GM21786 (cell line): ENCODE results near the gene MTO1.
"Not testable (repeated sequence)": the region's sequence is repeated elsewhere in the genome, so short reads cannot be mapped to it uniquely, and the experiment has no call there.

ENCODE experiments used
- ATAC-seq: cut with Tn5 transposase; IDR thresholded peaks from one replicate; pipeline ENCODE4 v1.9.1; 2021; ENCODE audit not compliant: unreplicated experiment

MTO1 gene

GRCh38 chr6:73503027-73503772 lies 41.7 kb downstream of the MTO1 start:
- ATAC-seq, result no peak

GRCh38 chr6:73504160-73504559 lies 42.6 kb downstream of the MTO1 start:
- no peak for ATAC-seq

DNA sequence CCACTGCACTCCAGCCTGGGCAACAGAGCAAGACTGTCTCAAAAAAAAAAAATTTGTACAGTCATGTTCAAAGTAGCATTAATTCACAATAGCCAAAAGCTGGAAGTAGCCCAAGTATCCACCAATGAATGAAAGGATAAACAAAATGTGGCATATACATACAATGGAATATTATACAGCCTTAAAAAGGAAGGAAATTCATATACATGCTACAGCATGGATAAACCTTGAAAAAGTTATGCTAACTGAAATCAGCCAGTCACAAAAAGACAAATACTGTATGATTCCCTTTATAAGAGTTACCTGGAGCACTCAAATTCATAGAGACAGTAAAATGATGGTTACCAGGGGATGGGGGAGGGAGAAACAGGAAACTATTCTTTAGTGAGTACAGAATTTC lies 43.6 kb downstream of the MTO1 start:
- no peak for ATAC-seq

DNA sequence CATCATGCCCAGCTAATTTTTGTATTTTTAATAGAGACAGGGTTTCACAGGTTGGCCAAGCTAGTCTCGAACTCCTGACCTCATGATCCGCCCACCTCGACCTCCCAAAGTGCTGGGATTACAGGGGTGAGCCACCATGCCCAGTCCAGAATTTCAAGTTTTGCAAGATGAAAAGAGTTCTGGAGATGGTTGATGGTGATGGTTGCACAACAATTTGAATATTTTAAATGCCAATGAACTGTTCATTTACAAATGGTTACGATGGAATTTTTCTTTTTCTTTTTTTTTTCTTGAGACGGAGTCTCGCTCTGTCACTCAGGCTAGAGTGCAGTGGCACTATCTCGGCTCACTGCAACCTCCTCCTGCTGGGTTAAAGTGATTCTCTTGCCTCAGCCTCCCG lies 44.2 kb downstream of the MTO1 start:
- ATAC-seq, result not testable (repeated sequence)

- no peak for ATAC-seq
Measured at GRCh38 chr6:73506246-73506645, 44.7 kb downstream of the MTO1 start.

DNA sequence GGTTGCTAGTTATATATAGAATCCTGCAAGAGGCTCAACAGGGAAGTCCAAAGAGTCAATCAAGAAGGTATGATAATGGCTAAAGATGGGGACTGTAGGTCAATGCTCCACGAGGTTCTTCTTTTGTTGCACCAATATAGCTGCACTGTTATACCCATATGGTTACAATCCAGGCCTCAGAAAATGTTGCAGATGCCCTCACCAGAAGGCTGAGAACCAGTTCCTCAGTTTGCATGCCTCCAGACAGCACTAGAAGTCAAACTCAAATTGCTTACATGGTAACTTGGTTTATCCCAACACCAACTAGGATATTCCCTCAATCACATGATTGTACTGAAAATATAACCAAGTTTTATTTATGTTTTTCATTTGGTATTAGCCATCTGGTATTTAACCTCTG lies 47.2 kb downstream of the MTO1 start:
- no peak for ATAC-seq

DNA sequence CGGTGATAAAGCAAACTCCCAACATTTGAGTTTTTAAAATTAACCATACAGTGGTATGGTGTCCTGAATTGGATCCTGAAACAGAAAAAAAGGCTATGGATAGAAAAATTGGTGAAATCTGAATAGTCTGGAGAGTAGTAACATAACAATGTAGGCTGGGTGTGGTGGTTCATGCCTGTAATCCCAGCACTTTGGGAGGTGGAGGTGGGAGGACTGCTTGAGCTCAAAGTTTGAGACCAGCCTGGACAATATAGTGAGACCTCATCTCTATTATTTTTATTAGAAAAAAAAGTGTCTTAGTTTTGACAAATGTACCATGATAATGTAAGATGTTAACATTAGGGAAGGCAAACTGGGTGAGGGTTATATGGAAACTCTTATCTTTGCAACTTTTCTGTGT lies 48.3 kb downstream of the MTO1 start:
- ATAC-seq, result no peak

DNA sequence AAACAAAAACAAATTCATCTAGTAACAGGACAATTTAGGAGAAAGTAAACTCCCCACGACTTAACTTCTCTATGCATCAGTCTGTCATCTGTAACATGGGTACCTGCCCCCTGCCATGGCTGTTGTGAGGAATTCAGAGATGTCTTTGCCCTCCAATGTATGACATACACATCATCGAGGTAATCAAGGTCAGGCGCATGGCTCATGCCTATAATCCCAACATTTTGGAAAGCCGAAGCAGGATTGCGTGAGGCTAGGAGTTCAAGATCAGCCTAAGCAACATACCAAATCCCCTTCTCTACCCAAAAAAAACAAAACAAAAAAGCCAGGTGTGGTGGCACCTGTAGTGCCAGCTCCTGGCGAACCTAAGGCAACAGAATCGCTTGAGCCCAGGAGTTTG lies 50.3 kb downstream of the MTO1 start:
- no peak for ATAC-seq

GRCh38 chr6:73513496-73513854 lies 51.9 kb downstream of the MTO1 start:
- no peak for ATAC-seq

GRCh38 chr6:73514746-73515110 lies 53.2 kb downstream of the MTO1 start:
- ATAC-seq, result no peak

GRCh38 chr6:73515204-73515655 lies 53.7 kb downstream of the MTO1 start:
- peak; percentile 50 for ATAC-seq

DNA sequence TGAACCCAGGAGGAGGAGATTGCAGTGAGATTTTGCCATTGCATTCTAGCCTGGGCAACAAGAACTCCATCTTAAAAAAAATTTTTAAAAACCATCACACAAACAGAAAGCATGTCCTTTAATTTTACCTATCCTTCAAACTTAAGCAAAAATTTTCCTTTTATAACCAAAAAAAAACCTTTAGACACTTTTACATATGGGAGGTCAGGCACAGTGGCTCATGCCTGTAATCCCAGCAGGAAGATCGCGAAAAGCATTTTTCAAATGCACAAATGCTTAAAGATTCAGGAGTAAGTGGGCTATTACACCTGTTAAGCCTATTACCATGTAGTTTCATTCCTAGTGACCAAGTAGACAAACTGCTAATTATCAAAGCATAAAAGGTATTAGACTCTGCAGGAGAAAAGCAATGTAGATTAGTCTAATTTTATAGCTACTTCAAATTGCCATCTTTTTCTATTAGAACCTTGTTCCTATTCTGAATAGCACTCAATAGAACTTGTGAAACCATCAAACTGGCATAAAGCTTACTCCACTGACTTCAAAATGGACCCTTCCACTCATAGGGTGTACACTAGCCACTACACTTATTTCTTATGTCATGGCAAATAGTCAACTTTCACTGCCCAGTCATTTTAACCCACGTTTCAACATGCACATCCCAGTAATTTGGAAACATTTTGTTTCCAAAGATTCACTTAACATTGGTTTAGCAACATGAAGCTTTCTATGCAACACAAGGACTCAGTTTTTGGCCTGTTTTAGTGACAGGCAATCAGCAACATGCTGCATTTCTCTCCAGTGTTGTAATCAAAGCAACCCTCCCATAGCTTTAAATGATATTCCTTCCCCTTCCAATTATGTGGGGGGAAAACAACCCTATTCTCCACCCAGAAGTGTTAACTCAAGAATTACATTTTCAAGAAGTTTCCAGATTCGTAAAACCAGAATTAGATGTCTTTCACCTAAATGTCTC lies 55.3 kb downstream of the MTO1 start:
- ATAC-seq, result no peak

GRCh38 chr6:73518100-73518981 lies 56.8 kb downstream of the MTO1 start:
- ATAC-seq, result not testable (repeated sequence)

DNA sequence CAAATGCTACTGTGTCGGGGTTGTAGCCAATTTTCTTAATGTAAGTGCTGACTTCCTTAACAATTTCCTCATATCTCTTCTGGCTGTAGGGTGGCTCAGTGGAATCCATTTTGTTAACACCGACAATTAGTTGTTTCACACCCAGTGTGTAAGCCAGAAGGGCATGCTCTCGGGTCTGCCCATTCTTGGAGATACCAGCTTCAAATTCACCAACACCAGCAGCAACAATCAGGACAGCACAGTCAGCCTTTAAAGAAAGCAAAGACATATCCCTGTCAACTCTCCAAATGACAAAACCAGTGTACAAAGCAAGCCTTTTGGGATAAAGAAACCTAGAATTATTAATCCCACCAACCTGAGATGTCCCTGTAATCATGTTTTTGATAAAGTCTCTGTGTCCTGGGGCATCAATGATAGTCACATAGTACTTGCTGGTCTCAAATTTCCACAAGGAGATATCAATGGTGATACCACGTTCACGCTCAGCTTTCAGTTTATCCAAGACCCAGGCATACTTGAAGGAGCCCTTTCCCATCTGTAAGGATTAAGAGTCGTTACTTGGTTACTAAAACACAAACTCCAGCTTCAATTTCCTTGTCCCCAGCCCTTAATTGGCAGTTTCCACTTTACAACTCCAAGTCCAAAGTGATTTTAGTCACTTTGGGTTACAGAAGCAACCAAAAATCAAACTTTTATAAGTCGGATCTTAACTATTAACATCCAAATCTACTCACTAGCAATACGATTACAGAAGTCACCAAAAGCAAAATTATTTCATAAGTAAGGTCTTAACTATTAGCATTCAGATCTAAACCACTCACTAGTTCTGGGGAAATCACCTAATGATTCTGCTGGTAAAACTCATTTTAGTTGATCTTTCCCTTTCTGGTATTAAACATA lies 57.7 kb downstream of the MTO1 start:
- ATAC-seq, result not testable (repeated sequence)

GRCh38 chr6:73519926-73520687 lies 58.6 kb downstream of the MTO1 start:
- no peak for ATAC-seq

GRCh38 chr6:73520688-73521350 lies 59.3 kb downstream of the MTO1 start, which contains the start of gene EEF1A1:
Gene EEF1A1 (minus strand): TSS chr6:73521032. CDS start chr6:73520026, 1,006 bp downstream.
- peak; percentile 62 for ATAC-seq

GRCh38 chr6:73521351-73521985 lies 59.9 kb downstream of the MTO1 start:
- ATAC-seq, result peak; percentile 30

DNA sequence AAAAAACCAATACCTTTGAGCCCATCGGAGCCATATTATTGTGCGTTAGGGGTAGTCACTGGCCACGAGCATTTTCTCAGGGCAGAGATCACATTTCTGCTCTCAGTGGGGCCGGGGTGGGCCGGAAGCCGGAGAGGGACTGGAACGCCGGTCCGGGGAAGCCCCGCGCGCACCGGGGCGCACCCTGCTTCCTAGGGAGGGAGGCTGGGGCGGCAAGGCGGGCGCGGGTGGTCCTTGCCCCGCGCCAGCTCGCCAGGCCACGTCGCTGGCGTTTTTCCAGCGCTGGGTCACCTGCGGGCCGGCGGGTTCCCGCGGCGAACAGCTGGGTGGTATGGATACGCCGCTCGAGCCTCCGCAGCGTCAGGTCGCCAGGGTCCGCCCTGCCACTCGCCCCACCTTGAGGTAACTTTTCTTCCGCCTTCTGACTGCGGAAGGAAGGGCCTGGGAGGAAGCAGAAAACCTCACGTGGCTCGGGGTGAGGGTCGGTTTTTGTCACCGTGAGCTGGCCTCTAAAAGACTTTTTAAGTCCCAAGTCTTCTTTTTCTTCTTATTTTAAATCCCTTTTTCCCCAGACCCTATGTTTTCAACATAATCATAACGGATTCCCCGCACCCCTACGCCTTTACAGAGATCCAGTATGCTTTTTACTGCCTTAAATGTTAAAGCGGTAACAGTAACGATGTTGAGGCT lies 62.0 kb downstream of the MTO1 start:
- peak; percentile 44 for ATAC-seq
